ENCODE results near the gene POTEI. TPM values are rescaled to one million over a fixed set of nuclear protein-coding genes. Genes with fewer than 3 reads are reported as not detected.
"Not testable (repeated sequence)": the region's sequence is repeated elsewhere in the genome, so short reads cannot be mapped to it uniquely, and the experiment has no call there.

Gene POTEI
- not detected for total RNA-seq

- DNase-seq; ATAC-seq; H3K4me1 Mint-ChIP-seq (ENCODE audit: low read depth); H3K4me3 Mint-ChIP-seq; H3K36me3 Mint-ChIP-seq (ENCODE audit: insufficient read depth); H3K27me3 Mint-ChIP-seq (ENCODE audit: low read depth); H3K9me3 Mint-ChIP-seq: not testable (repeated sequence)
Observed at GRCh38 chr2:130509228-130509627, at the start of gene POTEI. Gene POTEI (minus strand): TSS chr2:130509328. CDS start chr2:130509235, 93 bp downstream.

GRCh38 chr2:130556441-130556840, 47.3 kb upstream of the POTEI start:
- DNase-seq; H3K4me3 Mint-ChIP-seq; H3K4me1 Mint-ChIP-seq (ENCODE audit: low read depth); H3K9me3 Mint-ChIP-seq; H3K27me3 Mint-ChIP-seq (ENCODE audit: low read depth); ATAC-seq; H3K36me3 Mint-ChIP-seq (ENCODE audit: insufficient read depth): not testable (repeated sequence)

- not testable (repeated sequence) for H3K4me3 Mint-ChIP-seq; H3K4me1 Mint-ChIP-seq (ENCODE audit: low read depth); H3K9me3 Mint-ChIP-seq; H3K27me3 Mint-ChIP-seq (ENCODE audit: low read depth); DNase-seq; H3K36me3 Mint-ChIP-seq (ENCODE audit: insufficient read depth); ATAC-seq
Observed at GRCh38 chr2:130554178-130554577, 45.0 kb upstream of the POTEI start.

- DNase-seq, H3K4me3 Mint-ChIP-seq: not testable (repeated sequence)
Observed at GRCh38 chr2:130549475-130549874, 40.3 kb upstream of the POTEI start.

DNA sequence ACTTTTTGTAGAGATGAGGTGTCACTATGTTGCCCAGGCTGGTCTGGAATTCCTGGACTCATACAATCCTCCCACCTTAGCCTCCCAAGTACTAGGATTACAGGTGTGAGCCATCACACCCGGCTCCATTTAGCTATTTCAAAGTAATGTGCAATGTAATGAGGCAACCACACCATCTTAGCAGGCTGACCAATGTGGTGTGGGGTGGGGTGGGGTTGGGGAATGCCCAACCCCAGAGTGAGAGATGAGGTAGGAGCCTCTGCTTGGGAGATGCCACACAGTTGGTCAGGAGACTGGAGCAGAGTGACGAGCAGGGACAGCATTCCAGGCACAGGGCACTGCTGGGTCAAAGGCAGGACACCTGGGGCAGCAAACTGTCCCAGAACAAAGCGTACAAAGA, 39.3 kb upstream of the POTEI start:
- H3K9me3 Mint-ChIP-seq; H3K27me3 Mint-ChIP-seq (ENCODE audit: low read depth); H3K4me1 Mint-ChIP-seq (ENCODE audit: low read depth); H3K36me3 Mint-ChIP-seq (ENCODE audit: insufficient read depth); ATAC-seq; DNase-seq; H3K4me3 Mint-ChIP-seq: not testable (repeated sequence)

More at GRCh38 chr2:130549475-130549874, 40.3 kb upstream of the POTEI start:
- ATAC-seq; H3K9me3 Mint-ChIP-seq; H3K36me3 Mint-ChIP-seq (ENCODE audit: insufficient read depth); H3K4me1 Mint-ChIP-seq (ENCODE audit: low read depth); H3K27me3 Mint-ChIP-seq (ENCODE audit: low read depth): not testable (repeated sequence)

DNA sequence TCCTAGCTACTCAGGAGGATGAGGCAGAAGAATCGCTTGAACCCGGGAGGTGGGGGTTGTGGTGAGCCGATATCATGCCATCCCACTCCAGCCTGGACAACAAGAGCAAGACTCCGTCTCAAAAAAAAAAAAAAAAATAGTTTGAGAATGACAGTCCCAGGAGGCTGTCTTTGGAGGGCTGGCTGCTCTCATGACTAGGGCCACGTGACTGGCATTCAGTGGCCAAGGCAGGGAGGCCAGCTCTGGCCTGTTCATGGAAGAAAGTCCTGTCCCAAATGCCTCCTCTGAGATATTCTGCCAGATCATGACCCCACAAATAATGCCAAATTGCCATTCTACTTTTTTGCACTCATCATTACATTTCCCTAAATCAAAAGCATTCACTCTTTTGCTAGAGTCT, 35.9 kb upstream of the POTEI start:
- ATAC-seq; H3K4me3 Mint-ChIP-seq; H3K4me1 Mint-ChIP-seq (ENCODE audit: low read depth); H3K27me3 Mint-ChIP-seq (ENCODE audit: low read depth); H3K9me3 Mint-ChIP-seq; H3K36me3 Mint-ChIP-seq (ENCODE audit: insufficient read depth); DNase-seq: not testable (repeated sequence)

DNA sequence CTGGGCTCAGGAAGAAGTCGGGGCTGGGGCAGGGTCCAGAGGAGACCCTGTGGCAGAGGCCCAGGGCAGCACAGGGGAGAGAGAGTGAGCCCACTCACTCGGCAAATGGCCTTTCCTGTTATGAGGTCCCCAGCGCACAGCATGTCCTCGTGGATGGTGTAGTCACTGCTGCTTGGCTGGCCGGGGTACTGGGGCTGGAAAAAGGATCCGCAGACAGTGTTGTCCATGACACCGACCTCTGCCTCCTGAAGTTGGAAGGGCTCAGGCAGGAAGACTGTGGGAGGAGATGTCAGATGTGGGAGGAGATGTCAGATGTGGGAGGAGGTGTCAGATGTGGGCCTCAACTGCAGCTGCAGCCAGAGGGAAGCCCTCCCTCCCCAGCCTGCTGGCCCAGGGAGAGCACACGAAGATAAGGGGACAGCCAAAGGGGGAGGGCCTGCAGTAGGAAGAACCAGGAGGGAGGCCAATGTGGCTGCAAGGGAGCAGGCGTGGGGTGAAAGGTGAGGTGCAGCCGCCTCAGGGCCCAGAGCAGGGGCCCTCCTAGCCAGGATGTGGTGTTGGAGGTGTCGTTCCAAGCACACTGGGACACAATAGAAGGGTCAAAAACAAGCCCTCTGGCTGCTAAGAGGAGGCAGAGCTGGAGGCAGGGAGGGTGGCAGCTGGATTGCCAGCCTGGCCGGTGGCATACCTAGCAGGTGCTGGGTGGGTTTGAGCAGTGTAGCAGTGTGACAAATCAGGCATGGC, 34.8 kb upstream of the POTEI start:
- H3K9me3 Mint-ChIP-seq; ATAC-seq; H3K36me3 Mint-ChIP-seq (ENCODE audit: insufficient read depth); DNase-seq; H3K4me1 Mint-ChIP-seq (ENCODE audit: low read depth); H3K4me3 Mint-ChIP-seq; H3K27me3 Mint-ChIP-seq (ENCODE audit: low read depth): not testable (repeated sequence)

GRCh38 chr2:130542789-130543188, 33.7 kb upstream of the POTEI start:
- not testable (repeated sequence) for H3K27me3 Mint-ChIP-seq (ENCODE audit: low read depth); H3K9me3 Mint-ChIP-seq; ATAC-seq; H3K4me3 Mint-ChIP-seq; H3K36me3 Mint-ChIP-seq (ENCODE audit: insufficient read depth); DNase-seq; H3K4me1 Mint-ChIP-seq (ENCODE audit: low read depth)

- not testable (repeated sequence) for H3K9me3 Mint-ChIP-seq; ATAC-seq; H3K27me3 Mint-ChIP-seq (ENCODE audit: low read depth); H3K4me1 Mint-ChIP-seq (ENCODE audit: low read depth); H3K4me3 Mint-ChIP-seq; H3K36me3 Mint-ChIP-seq (ENCODE audit: insufficient read depth); DNase-seq
Observed at GRCh38 chr2:130538271-130538670, 29.1 kb upstream of the POTEI start.

GRCh38 chr2:130536654-130537053, 27.5 kb upstream of the POTEI start:
- H3K36me3 Mint-ChIP-seq (ENCODE audit: insufficient read depth); H3K4me3 Mint-ChIP-seq; H3K9me3 Mint-ChIP-seq; H3K27me3 Mint-ChIP-seq (ENCODE audit: low read depth); H3K4me1 Mint-ChIP-seq (ENCODE audit: low read depth); ATAC-seq; DNase-seq: not testable (repeated sequence)

- H3K27me3 Mint-ChIP-seq (ENCODE audit: low read depth); H3K4me3 Mint-ChIP-seq; DNase-seq; H3K9me3 Mint-ChIP-seq; H3K36me3 Mint-ChIP-seq (ENCODE audit: insufficient read depth); H3K4me1 Mint-ChIP-seq (ENCODE audit: low read depth): not testable (repeated sequence)
- ATAC-seq = peak; percentile 31 to 65
Observed at GRCh38 chr2:130531672-130532071, 22.5 kb upstream of the POTEI start.

DNA sequence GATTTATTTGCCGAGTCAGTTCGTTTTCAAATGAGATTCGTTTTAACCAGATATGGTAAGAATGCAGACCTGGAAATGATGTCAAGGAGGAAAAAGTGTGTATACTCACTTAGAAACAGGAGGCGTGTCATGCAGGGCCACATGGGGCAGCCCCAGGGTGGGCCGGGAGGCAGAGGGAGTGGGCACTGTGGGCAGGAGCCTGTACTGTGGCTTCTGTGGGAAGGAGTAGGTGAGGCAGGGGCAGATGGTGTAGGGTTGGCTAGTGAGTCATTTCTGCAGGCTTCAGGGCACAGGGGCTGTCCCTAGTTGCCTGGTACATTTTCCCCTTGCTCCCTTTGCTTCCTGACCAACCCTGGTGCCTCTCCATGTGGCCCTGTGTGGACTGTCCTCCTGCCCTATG, 22.1 kb upstream of the POTEI start:
- H3K4me3 Mint-ChIP-seq; H3K9me3 Mint-ChIP-seq; H3K27me3 Mint-ChIP-seq (ENCODE audit: low read depth); DNase-seq; H3K36me3 Mint-ChIP-seq (ENCODE audit: insufficient read depth); H3K4me1 Mint-ChIP-seq (ENCODE audit: low read depth): not testable (repeated sequence)
- ATAC-seq = peak; percentile 92 to 96

DNA sequence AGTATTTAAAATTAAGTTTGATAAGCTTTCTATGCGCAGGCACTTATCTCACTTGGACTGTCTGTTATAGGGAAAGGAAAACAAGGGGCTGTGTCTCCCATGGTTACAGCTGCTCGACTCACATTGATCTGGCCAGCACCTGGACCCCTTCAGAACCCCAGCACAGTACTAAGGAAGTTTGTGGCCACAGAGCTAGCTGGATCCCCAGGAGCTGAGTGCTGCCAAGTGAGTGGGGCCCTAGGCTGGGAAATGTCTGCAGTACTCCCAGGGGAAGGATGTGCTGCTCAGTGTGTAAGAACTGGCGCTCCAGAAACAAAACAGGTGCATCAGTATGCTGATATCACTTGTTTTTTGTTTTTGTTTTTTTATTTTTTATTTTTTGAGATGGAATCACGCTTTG, 21.1 kb upstream of the POTEI start:
- not testable (repeated sequence) for DNase-seq; H3K27me3 Mint-ChIP-seq (ENCODE audit: low read depth); H3K4me1 Mint-ChIP-seq (ENCODE audit: low read depth); H3K9me3 Mint-ChIP-seq; H3K4me3 Mint-ChIP-seq; H3K36me3 Mint-ChIP-seq (ENCODE audit: insufficient read depth); ATAC-seq

GRCh38 chr2:130529545-130529944, 20.4 kb upstream of the POTEI start:
- not testable (repeated sequence) for H3K27me3 Mint-ChIP-seq (ENCODE audit: low read depth); H3K36me3 Mint-ChIP-seq (ENCODE audit: insufficient read depth); H3K4me3 Mint-ChIP-seq; DNase-seq; H3K4me1 Mint-ChIP-seq (ENCODE audit: low read depth); ATAC-seq; H3K9me3 Mint-ChIP-seq

DNA sequence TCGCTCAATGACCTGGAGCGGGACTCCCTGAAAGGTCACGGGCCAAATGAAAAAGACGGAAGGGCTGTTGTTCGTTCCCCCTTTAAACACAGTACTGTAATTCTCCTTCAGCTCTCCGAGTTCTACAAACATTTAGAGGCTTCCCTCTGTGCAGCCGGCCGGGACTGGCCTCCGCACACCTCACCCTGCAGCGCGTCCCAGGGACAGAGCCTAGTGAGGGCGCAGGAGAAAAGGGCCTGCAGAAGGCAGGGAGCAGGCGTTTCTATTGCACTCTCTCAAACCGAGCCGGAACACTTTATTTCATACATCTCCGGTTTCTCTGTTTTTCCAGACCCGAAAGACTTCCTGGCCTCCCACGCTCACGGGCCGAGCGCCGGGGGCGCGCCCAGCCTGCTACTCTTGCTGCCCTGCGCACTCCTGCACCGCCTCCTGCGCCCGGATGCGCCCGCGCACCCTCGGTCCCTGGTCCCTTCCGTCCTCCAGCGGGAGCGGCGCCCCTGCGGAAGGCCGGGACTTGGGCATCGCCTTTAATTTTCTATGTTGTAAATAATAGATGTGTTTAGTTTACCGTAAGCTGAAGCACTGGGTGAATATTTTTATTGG, 18.3 kb upstream of the POTEI start:
- not testable (repeated sequence) for H3K4me1 Mint-ChIP-seq (ENCODE audit: low read depth); DNase-seq; H3K9me3 Mint-ChIP-seq; H3K36me3 Mint-ChIP-seq (ENCODE audit: insufficient read depth); ATAC-seq; H3K27me3 Mint-ChIP-seq (ENCODE audit: low read depth); H3K4me3 Mint-ChIP-seq

Measured in activated T-cell treated with anti-CD3 and anti-CD28 coated beads, Interleukin-2, amount 50 U/mL, for 4 hours (primary cell).